ENCODE measurements around the gene CDCA7L.

- TF ChIP-seq CTCF (IDR thresholded peaks at IDR 0.05 in 2 of 3, conservative IDR thresholded peaks at IDR 0.05 in 1 of 3; ENCODE audit: borderline replicate concordance in 1 of 3, insufficient read depth in 1 of 3, low read depth in 2 of 3, low read length in 2 of 3) (no peak), POLR2AphosphoS5 (IDR thresholded peaks at IDR 0.05; ENCODE audit: low read depth, low read length) (no peak), EZH2 (IDR thresholded peaks at IDR 0.05) (no peak), JUND (IDR thresholded peaks at IDR 0.05) (no peak), EGR1 (IDR thresholded peaks at IDR 0.05; ENCODE audit: low read depth) (no peak), POLR2A (IDR thresholded peaks at IDR 0.05; ENCODE audit: borderline replicate concordance, extremely low read depth, insufficient read depth, insufficient read length) (no peak), CEBPB (IDR thresholded peaks at IDR 0.05; ENCODE audit: low read depth) (no peak)
Measured at GRCh38 chr7:21965291-21965690, 19.6 kb upstream of the CDCA7L start.
